Subcutaneous abdominal adipose tissue (tissue), 5 donors: ENCODE results near the gene ANKRD39.

ENCODE experiments used
- H3K27ac ChIP-seq: one replicate; pipeline ENCODE4 v1.7.0; 2013; ENCODE audit warnings: low read depth, mild to moderate bottlenecking, inconsistent platforms, low read length, moderate library complexity
- H3K27me3 ChIP-seq, 5 donors: one replicate each; pipeline ENCODE4 v1.7.0; 2013; ENCODE audit warnings: low read length in 5 of 5, inconsistent platforms in 1 of 5; ENCODE audit not compliant: control insufficient read depth in 5 of 5, insufficient read depth in 4 of 5
- H3K36me3 ChIP-seq, 5 donors: one replicate each; pipeline ENCODE4 v1.7.0; 2013; ENCODE audit warnings: low read length in 5 of 5; ENCODE audit not compliant: control insufficient read depth in 5 of 5, insufficient read depth in 5 of 5
- H3K4me1 ChIP-seq, 5 donors: one replicate each; pipeline ENCODE4 v1.7.0; 2013; ENCODE audit warnings: low read length in 5 of 5, mild to moderate bottlenecking in 3 of 5, moderate library complexity in 1 of 5; ENCODE audit not compliant: control insufficient read depth in 5 of 5, insufficient read depth in 5 of 5
- H3K4me3 ChIP-seq, 5 donors: one replicate each; pipeline ENCODE4 v1.7.0; 2013; ENCODE audit warnings: low read length in 5 of 5, low read depth in 1 of 5
- H3K9ac ChIP-seq, 5 donors: one replicate each; pipeline ENCODE4 v1.7.0; 2013; ENCODE audit warnings: low read length in 5 of 5, mild to moderate bottlenecking in 4 of 5, moderate library complexity in 3 of 5
- H3K9me3 ChIP-seq, 5 donors: one replicate each; pipeline ENCODE4 v1.7.0; 2013; ENCODE audit warnings: low read length in 5 of 5; ENCODE audit not compliant: control insufficient read depth in 5 of 5
- donor health status: healthy.
- donor health status: healthy.
- donor health status: healthy.
- donor health status: healthy.
- donor health status: healthy.

Gene ANKRD39

GRCh38 chr2:96859099-96859649 is 1.4 kb upstream of the ANKRD39 start:
- Histone ChIP-seq H3K9ac (peak overlapping the region in 3 of 5 donors; percentile 16 to 68 (median 64)), H3K4me1 (peaks cover 8 to 38% (median 28%) of the 10 kb centered on the region in 5 donors), H3K36me3 (peaks cover 0 to 39% (median 34%) of the 10 kb centered on the region in 5 donors), H3K9me3 (no peaks in the 10 kb centered on the region), H3K27me3 (peaks cover 0 to 3% (median 0%) of the 10 kb centered on the region in 5 donors), H3K4me3 (peak overlapping the region in 4 of 5 donors; percentile 54 to 81 (median 56)), H3K27ac (peak overlapping the region; percentile 55)

GRCh38 chr2:96856776-96857666 is 795 bp downstream of the ANKRD39 start:
- H3K4me1 ChIP-seq = peaks cover 8 to 38% (median 28%) of the 10 kb centered on the region in 5 donors

GRCh38 chr2:96853321-96853720 is 4.5 kb downstream of the ANKRD39 start:
- H3K9me3 ChIP-seq = no peaks in the 10 kb centered on the region
- H3K36me3 ChIP-seq = peaks cover 3 to 36% (median 32%) of the 10 kb centered on the region in 5 donors
- no peaks in the 10 kb centered on the region for H3K27me3 ChIP-seq

More at GRCh38 chr2:96856776-96857666, 795 bp downstream of the ANKRD39 start:
- Histone ChIP-seq H3K9ac (peak overlapping the region; percentile 48 to 84 (median 76)), H3K36me3 (peaks cover 3 to 35% (median 34%) of the 10 kb centered on the region in 5 donors), H3K27me3 (peaks cover 0 to 3% (median 0%) of the 10 kb centered on the region in 5 donors), H3K27ac (peak overlapping the region; percentile 16), H3K9me3 (no peaks in the 10 kb centered on the region), H3K4me3 (peak overlapping the region; percentile 59 to 81 (median 73))

DNA sequence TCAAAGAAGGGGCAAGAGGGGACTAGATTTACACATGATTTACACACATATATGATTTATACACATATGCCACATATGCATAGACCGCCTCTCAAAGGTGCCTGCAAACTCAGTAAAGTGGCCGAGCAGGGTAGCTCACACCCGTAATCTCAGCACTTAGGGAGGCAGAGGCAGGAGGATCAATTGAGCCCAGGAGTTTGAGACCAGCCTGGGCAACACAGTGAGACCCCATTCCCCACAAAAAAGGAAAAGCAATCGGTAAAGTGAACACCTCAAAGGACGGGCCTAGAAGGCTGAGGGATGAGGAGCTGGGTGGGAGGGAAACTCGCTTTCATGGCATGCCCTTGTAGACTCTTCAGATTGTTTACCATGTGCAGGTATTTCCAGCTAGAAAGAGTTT is 5.1 kb downstream of the ANKRD39 start:
- Histone ChIP-seq H3K4me1 (peaks cover 4 to 14% (median 13%) of the 10 kb centered on the region in 5 donors), H3K27ac (no peak overlapping the region), H3K4me3 (no peak overlapping the region), H3K9me3 (no peaks in the 10 kb centered on the region), H3K9ac (no peak overlapping the region), H3K27me3 (no peaks in the 10 kb centered on the region), H3K36me3 (peaks cover 3 to 43% (median 36%) of the 10 kb centered on the region in 5 donors)

More at GRCh38 chr2:96853321-96853720, 4.5 kb downstream of the ANKRD39 start:
- Histone ChIP-seq H3K4me3 (no peak overlapping the region), H3K4me1 (peaks cover 4 to 18% (median 14%) of the 10 kb centered on the region in 5 donors), H3K9ac (no peak overlapping the region), H3K27ac (no peak overlapping the region)

DNA sequence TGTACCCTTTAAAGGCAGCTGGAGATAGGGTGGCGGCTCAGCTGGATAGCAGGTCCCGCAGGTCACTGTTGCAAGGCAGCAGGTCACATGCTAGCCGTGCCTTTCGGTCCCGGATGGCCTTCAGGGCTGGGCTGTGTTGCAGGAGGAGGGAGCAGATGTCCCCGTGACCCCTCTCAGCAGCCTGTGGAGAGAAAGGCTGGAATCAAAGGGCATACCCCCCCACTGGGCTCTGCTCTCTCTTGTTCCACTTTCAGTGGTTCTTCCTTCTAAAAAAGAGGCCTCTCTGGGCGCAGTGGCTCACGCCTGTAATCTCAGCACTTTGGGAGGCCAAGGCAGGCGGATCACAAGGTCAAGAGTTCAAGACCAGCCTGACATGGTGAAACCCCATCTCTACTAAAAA is 9.6 kb downstream of the ANKRD39 start:
- Histone ChIP-seq H3K4me3 (no peak overlapping the region), H3K36me3 (peaks cover 3 to 45% (median 42%) of the 10 kb centered on the region in 5 donors), H3K4me1 (no peaks in the 10 kb centered on the region), H3K27ac (no peak overlapping the region), H3K9me3 (no peaks in the 10 kb centered on the region), H3K9ac (no peak overlapping the region), H3K27me3 (no peaks in the 10 kb centered on the region)

DNA sequence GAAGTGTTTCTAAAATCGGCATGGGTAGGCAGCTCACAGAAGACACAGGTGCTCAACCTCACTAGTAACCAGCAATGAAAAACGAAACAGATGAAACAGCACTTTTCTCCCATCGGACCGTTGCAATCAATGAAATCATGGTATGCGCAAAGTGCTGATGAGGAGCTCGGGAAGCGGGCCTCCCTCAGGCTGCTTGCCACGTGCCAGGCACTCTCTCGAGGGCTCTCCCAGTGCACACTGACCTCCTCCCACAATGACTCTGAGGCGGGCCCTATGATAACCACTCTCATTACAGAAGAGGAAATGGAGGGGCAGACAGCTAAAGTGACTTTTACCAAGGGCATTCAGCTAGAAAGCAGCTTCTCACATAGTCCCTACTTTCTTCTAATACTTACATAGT is 10.2 kb downstream of the ANKRD39 start:
- no peak overlapping the region for H3K4me3 ChIP-seq
- H3K36me3 ChIP-seq = peaks cover 0 to 38% (median 35%) of the 10 kb centered on the region in 5 donors
- no peaks in the 10 kb centered on the region for H3K9me3 ChIP-seq
- H3K4me1 ChIP-seq = no peaks in the 10 kb centered on the region
- H3K27me3 ChIP-seq = no peaks in the 10 kb centered on the region
- no peak overlapping the region for H3K27ac ChIP-seq
- H3K9ac ChIP-seq = no peak overlapping the region

- H3K9ac ChIP-seq = no peak overlapping the region
- H3K4me1 ChIP-seq = no peaks in the 10 kb centered on the region
- H3K36me3 ChIP-seq = peaks cover 0 to 34% (median 34%) of the 10 kb centered on the region in 5 donors
- H3K4me3 ChIP-seq = no peak overlapping the region
- no peaks in the 10 kb centered on the region for H3K9me3 ChIP-seq
- no peaks in the 10 kb centered on the region for H3K27me3 ChIP-seq
- H3K27ac ChIP-seq = no peak overlapping the region
Observed at GRCh38 chr2:96846825-96847224, 11.0 kb downstream of the ANKRD39 start.

- no peaks in the 10 kb centered on the region for H3K9me3 ChIP-seq
- H3K4me1 ChIP-seq = peaks cover 0 to 5% (median 4%) of the 10 kb centered on the region in 5 donors
- no peak overlapping the region for H3K4me3 ChIP-seq
- no peak overlapping the region for H3K9ac ChIP-seq
- H3K36me3 ChIP-seq = peaks cover 0 to 32% (median 18%) of the 10 kb centered on the region in 5 donors
- H3K27ac ChIP-seq = no peak overlapping the region
- H3K27me3 ChIP-seq = no peaks in the 10 kb centered on the region
Observed at GRCh38 chr2:96844405-96844808, 13.4 kb downstream of the ANKRD39 start.

GRCh38 chr2:96843538-96844268 is 14.1 kb downstream of the ANKRD39 start, which contains the start of gene ANKRD23:
Gene ANKRD23, minus strand, starts transcription at chr2:96844021. Its CDS starts 29 bp downstream, at chr2:96843992.
- H3K27ac ChIP-seq = no peak within 1 kb of the TSS
- no peak within 1 kb of the TSS for H3K9ac ChIP-seq
- peaks cover 0 to 11% (median 8%) of the 10 kb centered on the region in 5 donors for H3K4me1 ChIP-seq
- peaks cover 0 to 30% (median 18%) of the 10 kb centered on the region in 5 donors for H3K36me3 ChIP-seq
- no peak within 1 kb of the TSS for H3K4me3 ChIP-seq
- no peaks in the 10 kb centered on the region for H3K27me3 ChIP-seq
- no peaks in the 10 kb centered on the region for H3K9me3 ChIP-seq
